GM10266 (cell line): Measurements from ENCODE around the gene SAP25.
A peak's percentile ranks its signal among the peaks of the same experiment; 100 is the strongest.
"Not testable (repeated sequence)": the region's sequence is repeated elsewhere in the genome, so short reads cannot be mapped to it uniquely, and the experiment has no call there.

ENCODE experiments used
- DNase-seq: peaks from one replicate; pipeline ENCODE4 v3.0.0; 2012; ENCODE audit errors: extremely low spot score
- TF ChIP-seq, protein P1 (sequence below): IDR thresholded peaks from 2 replicates; pipeline ENCODE4 v1.5.1; 2012; ENCODE audit warnings: mild to moderate bottlenecking, low read depth; ENCODE audit not compliant: control insufficient read depth, insufficient read depth; ENCODE audit errors: missing control alignments

SAP25 gene

DNA sequence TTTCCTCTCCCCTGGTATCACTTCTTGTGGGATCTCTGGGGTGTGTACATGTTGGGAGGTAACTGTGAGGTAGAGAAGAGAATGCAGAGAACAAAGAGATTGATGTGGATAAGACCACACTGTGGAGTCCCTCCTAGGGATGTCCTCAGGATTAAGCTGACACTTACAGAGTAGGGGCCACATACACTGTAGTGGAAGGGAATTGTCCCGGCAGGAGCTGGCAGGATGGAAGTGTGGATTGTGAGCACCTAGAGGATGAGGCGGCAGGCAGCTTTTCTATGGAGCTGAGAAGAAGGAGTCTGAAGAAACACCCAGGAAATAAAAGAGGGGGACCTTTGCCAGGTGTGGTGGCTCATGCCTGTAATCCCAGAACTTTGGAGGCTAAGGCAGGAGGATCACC, 21.2 kb downstream of the SAP25 start:
- DNase-seq, result no peak
- TF ChIP-seq, protein P1, sequence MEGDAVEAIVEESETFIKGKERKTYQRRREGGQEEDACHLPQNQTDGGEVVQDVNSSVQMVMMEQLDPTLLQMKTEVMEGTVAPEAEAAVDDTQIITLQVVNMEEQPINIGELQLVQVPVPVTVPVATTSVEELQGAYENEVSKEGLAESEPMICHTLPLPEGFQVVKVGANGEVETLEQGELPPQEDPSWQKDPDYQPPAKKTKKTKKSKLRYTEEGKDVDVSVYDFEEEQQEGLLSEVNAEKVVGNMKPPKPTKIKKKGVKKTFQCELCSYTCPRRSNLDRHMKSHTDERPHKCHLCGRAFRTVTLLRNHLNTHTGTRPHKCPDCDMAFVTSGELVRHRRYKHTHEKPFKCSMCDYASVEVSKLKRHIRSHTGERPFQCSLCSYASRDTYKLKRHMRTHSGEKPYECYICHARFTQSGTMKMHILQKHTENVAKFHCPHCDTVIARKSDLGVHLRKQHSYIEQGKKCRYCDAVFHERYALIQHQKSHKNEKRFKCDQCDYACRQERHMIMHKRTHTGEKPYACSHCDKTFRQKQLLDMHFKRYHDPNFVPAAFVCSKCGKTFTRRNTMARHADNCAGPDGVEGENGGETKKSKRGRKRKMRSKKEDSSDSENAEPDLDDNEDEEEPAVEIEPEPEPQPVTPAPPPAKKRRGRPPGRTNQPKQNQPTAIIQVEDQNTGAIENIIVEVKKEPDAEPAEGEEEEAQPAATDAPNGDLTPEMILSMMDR, result no peak

DNA sequence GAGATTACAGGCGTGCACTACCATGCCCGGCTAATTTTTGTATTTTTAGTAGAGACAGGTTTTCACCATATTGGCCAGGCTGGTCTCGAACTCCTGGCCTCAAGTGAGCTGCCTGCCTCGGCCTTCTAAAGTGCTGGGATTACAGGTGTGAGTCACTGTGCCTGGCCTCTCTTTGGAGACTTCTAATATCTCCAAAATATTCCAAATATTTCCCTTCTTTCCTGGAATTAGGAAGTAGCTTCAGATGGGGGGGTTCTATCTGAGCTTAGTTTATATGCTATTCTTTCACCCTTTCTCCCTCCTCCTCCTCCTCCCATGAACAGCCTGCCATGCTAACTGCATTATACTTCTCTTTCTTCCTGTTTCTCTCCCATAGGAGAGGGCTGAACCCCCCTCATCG, 25.3 kb downstream of the SAP25 start:
- not testable (repeated sequence) for DNase-seq

DNA sequence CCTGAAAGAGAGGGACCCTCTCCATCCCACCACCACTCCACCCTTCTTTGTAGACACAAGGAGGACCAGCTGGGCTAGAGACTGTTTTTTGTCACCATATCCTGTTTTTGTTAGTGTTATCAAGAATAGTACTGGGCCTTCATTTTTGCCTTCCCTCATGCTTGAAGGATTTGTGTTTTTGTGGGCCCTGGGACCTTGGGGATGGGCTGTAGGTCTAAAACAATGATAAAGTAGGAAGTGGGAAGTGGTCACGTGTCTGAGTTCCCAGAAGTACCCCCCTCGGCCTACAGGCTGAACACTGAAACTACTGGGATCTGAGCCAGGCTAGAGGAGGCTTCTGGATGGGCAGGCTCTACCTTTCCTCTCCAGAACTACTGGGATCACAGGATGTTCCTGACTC, 25.8 kb downstream of the SAP25 start:
- TF ChIP-seq, protein P1, result no peak
- DNase-seq, result no peak

DNA sequence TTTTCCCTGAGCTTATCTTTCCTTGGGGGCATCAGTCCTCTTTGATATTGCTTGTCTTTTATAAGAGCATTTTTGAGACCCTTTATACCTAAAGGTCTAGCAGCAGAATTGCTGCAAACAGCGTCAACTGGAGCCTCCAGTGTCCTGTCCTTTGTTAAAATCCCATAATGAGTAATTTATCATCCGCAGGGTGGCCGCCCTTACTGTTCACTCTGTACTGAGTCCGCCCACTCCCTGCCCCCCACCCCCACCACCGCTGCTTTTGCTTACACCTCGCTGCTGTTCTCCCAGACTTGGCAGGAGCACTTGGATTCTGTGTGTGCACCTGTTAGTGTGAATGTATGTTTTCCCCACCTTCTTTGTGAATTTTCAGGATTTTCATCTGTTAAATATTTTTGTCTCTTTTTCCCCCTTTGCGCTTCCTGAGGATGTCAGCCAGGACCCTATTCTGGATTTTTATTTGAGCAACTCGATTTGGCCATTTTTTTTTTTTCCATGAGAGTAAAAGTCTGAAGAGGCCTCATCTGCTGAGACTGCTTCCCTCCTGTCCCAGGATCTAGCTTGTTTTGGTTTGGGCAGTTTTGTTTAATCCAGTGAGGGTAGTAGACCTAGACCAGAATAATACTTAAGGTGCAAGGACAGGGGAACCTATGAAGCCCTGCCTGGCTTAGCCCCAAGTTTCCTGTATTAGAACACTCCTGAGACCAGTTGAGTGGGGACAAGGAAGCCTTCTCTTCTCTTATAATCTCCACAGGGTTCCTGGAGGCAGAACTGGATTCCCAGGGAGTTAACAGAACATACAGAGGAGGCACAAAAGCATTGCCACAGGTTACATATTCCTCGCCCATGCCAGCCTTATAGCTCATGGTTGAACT, 26.5 kb downstream of the SAP25 start:
- TF ChIP-seq, protein P1, result no peak
- no peak for DNase-seq

DNA sequence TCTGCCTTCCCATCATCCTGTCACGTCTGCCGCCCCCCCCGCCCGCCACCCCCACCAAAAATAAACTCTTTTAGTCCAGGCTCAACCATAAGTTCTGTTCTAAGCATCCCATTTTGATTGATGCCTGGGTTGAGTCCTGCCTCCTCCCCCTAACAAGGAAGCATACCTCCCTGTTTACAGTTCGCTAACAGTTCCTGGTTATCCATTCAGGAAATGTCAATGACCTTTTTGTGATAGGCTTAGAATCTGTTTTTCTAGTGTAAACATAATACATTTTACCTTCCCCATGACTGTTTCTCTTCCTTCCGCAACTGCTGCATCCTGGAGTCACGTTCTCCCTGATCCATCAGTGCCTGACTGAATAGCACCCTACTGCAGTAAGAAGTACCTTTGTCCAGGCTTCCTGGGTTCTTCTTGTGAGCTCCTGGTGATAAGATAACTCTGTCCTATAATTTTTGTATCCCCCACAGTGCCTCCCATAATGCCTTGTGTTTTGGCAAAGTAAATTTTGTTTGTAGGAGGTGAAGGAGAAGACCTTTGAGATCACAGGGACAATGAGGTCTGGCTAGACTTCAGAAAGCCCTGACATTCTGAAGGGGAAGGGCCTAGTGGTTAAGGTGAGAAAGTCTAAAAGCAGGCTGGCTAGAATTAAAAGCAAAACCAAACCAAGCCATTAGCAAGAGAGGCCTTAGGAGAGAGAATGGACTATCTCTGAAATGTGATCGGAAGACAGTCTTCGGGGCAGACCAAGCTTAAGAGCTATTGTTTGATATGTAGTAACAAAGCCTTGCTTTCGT, 27.4 kb downstream of the SAP25 start:
- peak; percentile 57 for DNase-seq
- TF ChIP-seq, protein P1, result no peak

DNA sequence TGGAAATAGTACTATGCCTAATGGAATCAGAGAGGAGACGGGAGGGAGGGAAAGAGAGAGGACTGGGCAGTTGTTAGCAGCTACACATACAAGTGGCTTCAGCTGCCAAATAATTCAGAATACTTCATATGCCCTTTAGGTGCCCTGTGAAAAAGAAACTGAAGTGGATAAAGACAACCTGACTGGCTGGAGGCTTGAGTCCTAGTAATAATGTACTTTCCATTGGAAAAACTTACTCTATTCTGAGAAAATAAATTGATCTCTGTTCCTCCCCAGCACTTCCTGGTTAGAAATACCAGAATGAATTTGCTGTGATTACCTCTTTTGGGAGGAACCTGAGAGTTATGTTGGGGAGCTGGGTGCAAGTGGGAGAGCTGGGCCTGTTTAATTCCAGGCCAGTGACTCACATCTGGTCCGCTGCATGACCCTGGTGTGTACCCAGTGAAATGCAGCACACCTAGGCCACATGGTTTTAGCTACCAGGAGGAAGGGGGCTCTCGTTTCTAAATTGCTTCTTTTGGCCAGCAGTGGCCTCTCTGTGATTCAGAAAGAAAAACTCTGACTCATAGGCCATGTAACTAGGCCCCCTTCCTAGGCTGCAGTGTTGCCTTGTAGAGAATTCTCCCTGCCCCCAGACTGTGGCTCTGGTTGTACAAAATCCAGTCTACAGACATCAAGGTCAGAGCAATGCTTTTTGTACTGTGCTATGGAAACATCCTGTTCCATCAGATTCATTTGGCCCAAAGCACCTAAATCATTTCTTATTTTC, 28.2 kb downstream of the SAP25 start:
- DNase-seq, result peak; percentile 64
- TF ChIP-seq, protein P1, result peak; percentile 21

DNA sequence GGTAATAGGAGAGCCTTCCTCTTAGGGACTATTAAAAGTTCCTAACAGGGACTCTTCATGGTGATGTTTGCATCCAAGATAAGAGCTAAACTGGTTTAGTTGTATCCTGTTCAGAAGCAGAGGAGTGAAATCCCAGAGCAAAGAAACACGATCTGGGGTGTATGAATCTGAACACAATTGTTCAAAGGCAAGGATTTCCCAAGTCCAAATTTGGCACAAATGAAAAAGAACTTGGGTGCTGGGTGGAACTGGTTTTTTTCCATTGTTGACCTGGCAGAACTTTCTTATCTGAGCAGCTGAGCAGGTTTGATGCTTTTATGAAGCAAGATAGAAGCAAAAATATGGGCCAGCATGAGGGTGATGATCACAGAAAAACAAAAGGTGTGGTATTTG, 28.7 kb downstream of the SAP25 start:
- no peak for DNase-seq
- TF ChIP-seq, protein P1, result no peak
